Smooth muscle cell of the umbilical artery (primary cell): Measurements from ENCODE around the gene RWDD3. TPM values are rescaled to one million over a fixed set of nuclear protein-coding genes. Genes with fewer than 3 reads are reported as not detected.

ENCODE experiments used
- total RNA-seq: library from RNA; depleted of rRNA; stranded (reverse); fragments of >200 nt; gene quantifications from 2 replicates; pipeline ENCODE4 v1.2.3, GENCODE V29; 2014

Gene RWDD3
- 11.6 and 15.1 TPM in 2 replicates for total RNA-seq

GRCh38 chr1:95233737-95234500, at the start of gene RWDD3:
RWDD3 (plus strand) TSS chr1:95234210; CDS start chr1:95234231, 21 bp downstream.

Other genes starting within 250 kb of the RWDD3 start
- gene ALG14, start 161.3 kb upstream of the RWDD3 start, total RNA-seq: 0.69 and 1.8 TPM in 2 replicates
- 0.28 and 0.30 TPM in 2 replicates for gene TLCD4, start 116.9 kb upstream of the RWDD3 start, total RNA-seq